GM21528 (cell line): Measurements from ENCODE around the gene GRK6.
A peak's percentile ranks its signal among the peaks of the same experiment; 100 is the strongest.

Experiments used
- ATAC-seq: cut with Tn5 transposase; IDR thresholded peaks from one replicate; pipeline ENCODE4 v1.9.1; 2021; ENCODE audit warnings: mild to moderate bottlenecking, moderate library complexity; ENCODE audit not compliant: unreplicated experiment, low FRiP score

The GRK6 gene

DNA sequence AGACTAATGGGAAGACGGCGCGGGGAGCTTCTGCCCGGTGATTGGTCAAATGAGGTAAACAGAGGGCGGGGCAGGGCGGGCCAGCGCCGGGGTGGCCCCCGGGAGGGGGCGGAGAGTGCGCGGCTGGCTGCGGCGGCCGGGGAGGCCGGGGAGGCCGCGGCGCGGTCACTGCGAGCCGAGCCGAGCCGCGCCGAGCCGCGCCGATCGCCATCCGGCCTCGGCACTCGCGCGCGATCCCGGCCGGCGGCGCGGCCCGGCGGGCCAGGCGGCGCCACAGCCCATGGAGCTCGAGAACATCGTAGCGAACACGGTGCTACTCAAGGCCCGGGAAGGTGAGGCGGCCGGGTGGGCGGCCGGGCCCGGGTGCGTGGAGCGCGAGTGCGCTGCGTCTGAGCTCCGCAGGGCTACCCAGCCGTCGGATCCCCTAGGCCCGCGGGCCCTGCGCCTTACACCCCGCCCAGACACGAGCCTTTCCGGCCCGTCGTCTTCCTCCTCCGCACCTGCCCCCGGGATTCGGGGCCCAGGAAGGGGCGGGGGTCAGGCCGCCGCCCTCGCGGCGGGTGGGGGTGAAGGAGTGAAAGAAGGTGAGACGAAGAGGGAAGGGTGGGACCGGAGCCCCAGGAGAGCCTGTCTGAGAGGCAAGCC, at the start of gene GRK6:
Gene GRK6 (plus strand): TSS at position 111 of the 645 bp plus-strand sequence. CDS start 170 bp downstream, at position 281.
- ATAC-seq: peak; percentile 8

DNA sequence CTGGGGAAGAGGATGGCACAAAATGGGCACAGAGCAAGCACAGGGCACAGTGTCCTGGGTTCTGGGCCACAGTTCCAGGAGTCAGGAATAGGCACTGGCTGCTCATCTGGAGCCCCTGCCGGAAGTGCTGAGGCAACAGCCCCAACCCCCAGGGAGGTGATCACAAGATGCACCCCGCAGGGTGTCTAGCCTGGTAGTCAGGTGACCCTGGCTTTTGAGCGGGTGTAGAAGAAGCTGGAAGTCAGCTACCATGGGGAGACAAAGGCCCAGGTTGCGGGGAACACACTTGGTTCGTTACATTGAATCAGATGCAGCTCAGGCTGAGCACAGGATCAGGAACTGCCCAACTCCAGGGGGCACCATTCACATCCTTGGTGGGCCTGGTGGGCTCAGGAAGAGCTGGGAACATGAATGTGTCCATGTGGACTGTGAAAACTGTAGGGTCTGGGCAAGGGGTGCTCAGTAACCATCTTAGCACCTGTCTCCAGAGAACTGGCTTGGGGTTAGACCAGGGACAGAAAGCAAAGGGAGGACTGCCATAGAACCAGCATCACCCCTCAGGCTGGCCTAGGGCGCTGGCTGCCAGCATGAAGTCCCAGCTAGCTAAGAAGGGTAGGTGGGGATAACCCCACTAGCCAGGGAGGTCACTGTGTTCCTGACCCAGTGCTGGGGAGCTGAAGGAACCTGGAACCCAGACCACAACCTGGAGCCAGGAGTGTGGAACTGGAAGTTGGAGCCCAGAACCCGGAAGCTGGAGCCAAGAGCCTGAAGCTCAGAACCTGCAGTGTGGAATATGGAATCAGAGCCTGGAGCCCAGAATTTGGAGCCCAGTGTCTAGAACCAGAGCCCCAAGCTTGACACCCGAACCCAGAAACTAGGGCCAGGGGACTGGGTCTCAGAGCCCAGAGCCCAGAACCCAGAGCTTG, 48.4 kb upstream of the GRK6 start:
- ATAC-seq: no peak

DNA sequence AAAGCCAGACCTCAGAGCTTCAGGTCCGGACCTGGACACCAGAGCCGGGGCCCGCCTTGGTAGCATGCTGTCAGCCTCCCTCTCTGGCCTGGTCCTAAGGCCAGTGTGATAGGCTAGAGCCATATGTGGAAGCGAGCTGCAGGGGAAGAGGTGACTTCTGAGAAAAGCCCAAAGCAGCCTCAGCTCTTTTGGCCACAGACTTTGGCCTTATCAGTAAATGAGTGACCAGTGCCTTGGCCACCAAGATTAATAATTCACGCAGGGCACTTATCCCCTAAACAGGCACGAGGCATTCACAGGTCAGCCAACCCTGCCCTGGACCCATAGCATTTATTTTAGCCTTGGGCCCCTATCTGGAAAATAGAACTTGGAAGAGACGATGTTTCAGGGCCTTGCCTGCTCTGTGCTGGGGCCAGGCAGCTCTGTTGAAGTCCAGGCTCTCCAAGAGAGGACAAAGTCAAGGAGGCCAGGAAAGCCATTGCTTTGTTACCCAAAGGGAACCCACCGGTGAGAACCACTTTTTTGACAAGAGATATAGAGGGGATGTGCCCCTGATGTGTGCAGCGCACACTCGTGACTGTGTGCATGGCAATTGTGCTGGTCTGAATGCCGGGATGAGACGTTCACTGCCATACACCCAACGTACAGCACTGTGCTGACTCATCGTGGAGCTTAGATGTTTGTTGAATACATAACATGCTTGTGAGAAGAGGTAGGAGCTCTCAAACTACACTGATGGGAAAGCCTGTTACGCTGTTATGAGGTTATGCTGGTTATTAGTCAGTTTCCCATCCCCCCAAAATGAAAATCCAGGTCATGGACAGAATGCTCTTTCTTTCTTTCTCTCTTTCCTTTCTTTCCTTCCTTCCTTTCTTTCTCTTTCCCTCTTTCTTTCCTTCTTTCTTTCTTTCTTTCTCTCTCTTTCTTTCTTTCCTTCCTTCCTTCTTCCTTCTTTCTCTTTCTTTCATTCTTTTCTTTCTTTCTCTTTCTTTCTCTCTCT, 47.3 kb upstream of the GRK6 start:
- no peak for ATAC-seq

DNA sequence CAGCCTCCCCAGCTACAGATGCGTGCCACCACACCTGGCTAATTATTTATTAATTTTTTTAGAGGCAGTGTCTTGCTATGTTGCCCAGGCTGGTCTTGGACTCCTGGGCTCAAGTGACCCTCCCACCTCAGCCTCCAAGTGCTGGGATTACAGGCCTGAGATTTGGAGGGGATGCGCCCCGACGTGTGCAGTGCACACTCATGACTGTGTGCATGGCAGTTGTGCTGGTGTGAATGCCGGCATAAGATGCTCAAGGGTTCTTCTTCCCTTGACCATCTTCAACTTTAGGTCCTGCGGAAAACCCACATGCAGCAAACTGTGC, 45.7 kb upstream of the GRK6 start:
- ATAC-seq: no peak

DNA sequence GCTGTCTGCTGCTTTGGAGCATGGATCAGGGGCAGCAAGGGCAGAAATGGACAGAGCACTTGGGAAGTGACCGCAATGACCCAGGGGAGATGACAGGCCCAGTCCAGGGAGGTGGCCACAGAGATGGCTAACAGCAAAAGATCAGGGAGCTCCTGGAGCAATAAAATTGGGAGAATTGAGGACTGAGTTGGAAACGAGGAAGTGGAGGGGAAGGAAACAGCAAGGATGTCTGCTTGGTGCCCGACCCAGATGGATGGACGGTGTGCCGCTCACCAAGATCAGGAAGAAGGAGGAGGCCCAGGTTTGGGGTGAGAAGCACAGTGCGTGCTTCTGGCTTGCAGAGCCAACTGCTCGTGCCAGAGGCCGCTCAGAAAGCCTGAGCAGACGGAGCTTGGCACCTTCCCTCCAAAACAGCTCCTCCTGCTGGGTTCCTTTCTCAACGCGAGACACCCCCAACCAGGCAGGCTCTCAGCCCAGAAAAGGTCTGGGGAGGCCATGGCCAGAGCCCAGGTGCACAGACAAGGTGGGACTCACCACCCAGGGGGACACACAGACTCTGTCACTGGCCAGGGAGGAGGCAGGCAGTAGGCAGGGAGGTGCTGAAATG, 44.0 kb upstream of the GRK6 start:
- no peak for ATAC-seq

DNA sequence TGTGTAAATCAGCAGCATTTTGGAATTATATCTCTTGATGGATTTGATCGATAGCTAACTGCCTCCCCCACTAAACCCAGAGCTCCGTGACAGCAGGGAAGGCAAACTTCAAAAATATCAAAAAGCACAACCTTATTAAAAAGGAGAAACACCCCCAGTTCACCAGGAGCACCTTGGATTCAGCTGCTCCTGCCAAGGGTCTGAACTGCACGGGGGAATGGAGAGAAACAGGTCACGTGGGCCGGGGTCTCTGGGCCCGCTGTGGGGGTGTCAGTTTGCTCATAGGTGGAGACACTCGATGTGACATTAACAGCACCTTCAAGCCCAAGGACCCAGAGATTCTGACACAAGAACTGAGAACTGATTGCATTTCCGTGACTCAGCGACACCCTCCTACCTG, 43.3 kb upstream of the GRK6 start:
- ATAC-seq: no peak

DNA sequence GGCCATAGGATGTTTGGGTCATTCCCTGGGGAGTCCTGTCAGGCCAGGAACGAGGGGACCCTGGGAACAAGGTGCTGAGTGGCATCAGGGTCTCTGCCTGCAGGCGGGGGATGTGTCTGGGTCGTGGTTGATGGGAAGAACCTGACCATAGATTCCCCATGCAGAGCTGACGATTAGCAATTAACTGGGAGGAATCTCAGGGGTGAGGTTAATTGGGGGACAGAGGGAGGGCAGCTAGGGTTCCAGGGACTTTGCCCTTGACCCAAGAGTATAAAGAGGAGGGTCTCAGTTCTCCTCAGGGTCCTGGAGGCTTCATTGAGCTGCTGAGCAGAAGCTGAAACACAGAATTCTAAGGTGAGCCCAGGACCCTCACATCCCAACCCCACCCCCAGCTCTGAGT, 42.3 kb upstream of the GRK6 start, which contains the start of gene SLC34A1:
Gene SLC34A1 (plus strand): TSS at position 301 of the 400 bp plus-strand sequence. CDS start 1,308 bp downstream, outside the sequence.
- no peak for ATAC-seq

DNA sequence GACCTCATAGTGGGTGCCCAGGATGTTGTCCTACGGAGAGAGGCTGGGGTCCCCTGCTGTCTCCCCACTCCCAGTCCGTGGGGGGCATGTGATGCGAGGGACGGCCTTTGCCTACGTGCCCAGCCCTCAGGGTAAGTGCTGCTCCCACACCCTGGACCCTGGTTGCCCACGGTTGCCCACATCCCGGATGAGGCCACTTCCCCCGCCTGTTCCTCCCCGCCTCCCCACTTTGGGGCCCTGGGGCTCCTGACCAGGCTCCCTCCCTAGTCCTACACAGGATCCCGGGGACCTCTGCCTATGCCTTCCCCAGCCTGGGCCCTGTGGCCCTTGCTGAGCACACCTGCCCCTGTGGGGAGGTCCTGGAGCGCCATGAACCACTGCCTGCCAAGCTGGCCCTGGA, 40.8 kb upstream of the GRK6 start:
- no peak for ATAC-seq

DNA sequence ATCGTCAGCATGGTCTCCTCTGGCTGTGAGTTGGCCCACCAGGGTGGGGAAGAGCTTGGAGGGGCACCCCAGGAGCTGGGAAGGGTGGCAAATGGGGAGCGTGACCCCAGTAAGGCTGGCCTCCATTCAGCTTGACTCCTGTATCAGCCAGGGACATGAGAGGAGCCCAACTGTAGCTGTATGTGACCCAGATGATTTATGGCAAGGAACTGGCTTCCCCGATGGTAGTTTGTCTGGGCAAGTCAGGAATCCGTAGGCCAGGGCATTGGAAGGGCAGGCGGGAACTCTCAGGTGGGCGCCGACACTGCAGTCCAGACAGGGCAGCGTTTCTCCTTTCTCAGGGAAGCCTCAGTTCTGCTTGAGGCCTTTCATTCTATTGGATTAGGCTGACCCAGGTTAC, 39.9 kb upstream of the GRK6 start:
- ATAC-seq: no peak

DNA sequence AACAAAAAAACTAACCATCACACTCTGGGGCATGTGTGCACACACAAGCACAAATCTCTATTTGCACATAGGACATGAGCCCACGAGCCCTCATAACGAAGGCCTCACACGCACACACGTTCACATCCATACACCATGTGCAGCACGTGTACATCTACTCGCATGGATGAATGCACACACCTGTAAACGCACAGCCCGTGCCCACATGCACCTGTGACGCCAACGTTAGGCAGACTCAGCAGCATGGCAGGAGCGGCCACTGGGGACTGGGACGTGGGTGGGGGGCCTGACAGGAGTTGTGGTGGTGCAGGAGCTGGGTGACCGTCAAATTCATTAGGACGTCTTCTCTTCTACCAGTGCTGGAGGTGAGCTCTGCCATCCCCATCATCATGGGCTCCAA, 39.1 kb upstream of the GRK6 start:
- no peak for ATAC-seq

DNA sequence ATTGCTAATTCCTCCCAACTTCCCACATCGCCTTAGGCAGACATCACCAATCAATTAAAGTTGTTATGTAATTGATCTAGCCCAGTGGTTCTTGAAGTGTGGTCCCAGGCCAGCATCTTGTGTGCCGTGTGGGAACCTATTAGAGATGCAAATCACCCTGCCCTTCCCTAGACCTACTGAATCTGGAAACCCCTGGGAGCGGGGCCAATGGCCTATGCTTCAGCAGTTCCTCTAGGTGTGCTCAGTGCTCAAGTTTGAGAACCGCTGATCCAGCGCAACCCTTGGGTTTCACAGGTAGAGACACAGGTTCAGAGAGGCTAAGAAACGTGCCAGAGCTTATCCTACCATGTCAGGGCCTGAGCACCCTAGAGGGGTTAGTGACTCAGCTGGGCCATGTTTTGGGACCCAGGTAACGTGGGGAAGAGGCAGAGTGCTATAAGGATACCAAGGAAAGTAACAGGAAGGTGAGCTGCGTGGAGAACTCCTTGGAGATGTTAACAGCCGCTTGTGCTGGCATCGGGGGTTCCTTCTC, 37.9 kb upstream of the GRK6 start:
- ATAC-seq: no peak

DNA sequence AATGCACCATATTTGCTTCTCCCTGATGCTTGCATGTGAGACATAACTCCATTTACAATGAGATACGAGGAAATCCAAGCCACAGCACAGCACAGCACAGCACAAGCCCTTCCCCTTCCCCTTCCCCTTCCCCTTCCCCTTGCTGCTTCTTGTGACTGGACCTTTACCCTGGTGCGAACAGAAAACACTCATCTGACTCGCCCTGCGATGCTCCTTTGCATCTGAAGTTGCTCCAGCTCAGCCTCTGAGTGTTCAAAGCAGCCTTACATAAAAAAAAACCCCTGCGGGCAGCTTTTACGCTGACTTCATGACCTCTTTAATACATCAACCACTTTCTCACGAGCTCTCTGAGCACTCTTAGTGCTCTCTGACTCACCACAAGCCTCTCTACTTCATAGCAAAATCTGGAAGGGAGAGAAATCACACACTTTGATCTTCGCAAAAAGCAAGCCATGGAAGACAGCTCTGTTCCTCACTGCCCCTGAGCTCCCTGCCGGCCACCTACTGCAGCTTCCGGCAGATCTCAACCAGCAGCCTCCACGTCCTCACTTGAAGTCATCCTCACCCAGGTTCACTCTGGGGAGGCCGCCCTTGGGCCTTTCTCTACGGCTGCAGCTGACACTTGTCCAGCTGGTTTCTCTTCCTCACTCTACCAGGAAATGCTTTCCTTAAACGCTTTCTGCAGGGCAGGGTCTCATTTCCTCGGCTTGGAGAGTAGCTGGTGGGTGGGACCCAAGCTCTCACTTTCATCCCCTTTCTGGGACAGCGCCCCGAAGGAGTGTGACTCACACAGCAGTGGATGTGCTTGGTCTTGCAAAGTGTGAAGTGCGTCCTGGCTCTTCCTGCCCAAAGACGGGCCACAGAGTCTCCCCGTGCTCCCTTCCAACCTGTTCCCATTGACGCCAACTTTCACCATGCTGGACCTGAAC, 37.0 kb upstream of the GRK6 start:
- no peak for ATAC-seq

DNA sequence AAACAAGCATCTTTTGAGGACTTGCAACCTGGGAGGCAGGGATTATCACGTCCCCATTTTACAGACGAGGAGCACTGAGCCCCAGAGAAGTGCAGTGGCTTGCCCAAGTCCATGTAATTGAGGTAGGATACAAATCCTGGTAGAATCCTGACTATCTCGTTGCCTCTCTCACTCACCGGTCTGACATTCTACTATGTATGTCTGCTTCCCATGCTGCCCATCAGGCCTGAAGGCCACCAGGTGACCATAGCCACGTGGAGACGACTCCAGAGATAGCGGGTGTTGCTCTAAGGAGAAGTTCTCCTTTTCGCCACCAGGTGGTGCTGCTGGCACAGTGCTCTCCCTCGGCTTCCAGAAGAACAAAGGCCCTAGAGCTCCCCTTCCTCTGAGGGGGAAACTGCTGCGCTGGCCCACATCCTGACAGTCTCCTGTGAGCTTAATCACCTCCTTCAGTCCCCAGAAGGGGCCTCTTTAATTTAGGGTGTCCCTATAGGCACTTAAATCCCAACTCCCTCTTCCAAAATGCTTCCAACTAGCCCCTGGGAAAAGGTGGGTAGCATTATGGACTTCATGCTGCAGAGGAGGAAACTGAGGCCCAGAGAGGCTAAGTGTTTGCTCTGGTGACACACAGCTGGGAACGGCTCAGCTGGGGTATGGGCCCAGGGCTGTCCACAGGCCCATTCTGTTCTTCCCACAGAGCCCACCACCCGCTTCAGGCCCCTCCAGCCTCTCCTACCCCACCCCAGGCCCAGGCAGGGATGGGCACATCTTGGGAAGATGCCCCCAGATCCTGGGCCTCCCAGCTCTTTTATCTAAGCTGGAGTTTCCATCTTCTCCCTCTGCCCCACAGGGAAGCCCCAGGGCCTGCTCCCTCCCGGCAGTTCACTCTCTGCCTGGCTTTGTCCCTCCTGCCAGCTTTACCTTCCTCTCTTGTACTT, 35.8 kb upstream of the GRK6 start:
- ATAC-seq: no peak

DNA sequence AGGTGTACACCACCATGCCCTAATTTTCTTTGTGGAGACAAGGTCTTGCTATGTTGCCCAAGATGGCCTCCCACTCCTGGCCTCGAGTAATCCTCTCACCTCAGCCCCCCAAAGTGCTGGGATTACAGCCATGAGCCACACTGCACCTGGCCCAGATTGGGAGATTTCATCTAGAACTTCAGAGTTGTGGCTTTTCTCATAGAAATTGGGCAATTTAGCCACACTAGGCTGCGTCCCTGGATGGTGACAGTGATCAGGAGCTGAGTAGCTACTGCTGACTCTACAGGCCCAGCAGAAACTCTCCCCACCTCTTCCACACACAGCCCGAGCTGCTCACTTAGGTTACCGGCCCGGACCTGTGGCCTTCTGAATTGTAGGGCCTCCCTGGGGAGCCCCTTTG, 33.7 kb upstream of the GRK6 start:
- ATAC-seq: no peak

DNA sequence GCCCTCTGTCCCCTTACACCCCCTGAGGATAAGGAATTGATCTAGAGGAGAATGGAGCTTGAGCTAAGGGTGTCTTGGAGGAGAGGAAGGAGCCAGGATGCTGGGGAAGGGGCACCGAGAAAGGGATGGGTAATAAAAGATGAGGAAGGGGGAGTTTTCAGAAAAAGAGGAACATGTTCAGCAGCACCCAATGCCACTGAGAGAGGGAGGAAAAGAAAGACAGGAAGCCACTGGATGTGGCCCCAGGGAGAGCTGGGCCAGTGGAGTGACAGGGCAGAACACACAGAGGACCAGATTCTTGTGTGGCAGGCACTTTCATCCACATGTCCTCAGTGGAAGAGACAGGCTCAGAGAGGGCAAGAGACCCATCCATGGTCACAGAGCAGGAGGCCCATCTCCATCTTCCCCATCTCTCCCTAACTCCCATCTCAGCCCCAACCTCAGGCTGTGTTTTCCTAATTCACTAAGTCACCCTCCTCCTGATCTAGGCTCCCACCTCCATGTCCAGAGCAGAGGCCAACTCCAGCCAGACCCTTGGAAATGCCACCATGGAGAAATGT, 33.2 kb upstream of the GRK6 start:
- no peak for ATAC-seq

DNA sequence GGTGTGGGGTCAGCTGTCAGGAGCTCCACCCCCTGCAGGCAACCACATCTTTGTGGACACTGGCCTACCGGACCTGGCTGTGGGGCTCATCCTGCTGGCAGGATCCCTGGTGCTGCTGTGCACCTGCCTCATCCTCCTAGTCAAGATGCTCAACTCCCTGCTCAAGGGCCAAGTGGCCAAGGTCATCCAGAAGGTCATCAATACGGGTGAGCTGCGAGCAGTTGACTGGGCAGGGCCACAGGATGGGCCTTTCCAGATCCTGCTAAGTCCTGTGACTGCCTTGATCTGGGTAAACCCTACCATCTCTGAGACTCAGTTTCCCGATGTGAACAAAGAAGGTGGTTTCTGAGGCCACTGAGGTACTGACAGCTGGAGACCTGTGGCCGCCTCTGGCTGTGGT, 32.5 kb upstream of the GRK6 start:
- ATAC-seq: no peak

DNA sequence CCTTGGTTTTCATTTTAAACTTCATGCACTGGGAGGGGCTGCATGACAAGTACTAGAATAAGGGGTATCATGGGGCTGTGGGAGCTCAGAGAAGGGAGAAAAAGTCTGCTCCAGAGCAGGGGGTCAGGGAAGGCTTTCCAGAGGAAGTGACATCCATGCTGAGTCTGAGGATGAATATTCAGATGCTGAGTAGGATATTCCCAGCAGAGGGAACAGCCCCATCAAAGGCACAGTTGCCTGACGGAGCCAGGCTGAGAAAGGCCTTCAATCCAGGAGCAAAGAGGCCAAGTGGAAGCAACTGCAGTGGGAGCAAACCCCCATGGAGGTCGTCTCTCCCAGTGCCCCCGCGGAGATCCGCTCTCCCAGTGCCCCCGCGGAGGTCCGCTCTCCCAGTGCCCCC, 30.4 kb upstream of the GRK6 start:
- no peak for ATAC-seq

DNA sequence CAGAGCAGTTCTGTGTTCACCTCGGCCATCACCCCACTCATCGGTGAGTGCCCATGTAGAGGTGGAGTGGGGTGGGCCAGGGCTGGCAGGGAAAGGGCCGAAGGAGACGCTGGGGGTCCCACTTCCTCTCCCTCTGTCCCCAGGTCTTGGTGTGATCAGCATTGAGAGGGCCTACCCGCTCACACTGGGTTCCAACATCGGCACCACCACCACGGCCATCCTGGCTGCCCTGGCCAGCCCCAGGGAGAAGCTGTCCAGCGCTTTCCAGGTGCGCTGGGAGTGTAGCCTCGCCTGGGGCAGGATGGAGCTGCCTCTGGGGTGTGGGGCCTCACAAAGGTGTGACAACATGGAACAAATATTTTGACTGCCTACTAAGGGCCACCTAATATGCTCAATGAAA, 29.7 kb upstream of the GRK6 start:
- no peak for ATAC-seq
